HG02678 (cell line): Measurements from ENCODE around the gene CPLX1.
A peak's percentile ranks its signal among the peaks of the same experiment; 100 is the strongest.
"Not testable (repeated sequence)": the region's sequence is repeated elsewhere in the genome, so short reads cannot be mapped to it uniquely, and the experiment has no call there.

Experiments used
- ATAC-seq: cut with Tn5 transposase; IDR thresholded peaks from one replicate; pipeline ENCODE4 v1.9.1; 2021; ENCODE audit warnings: mild to moderate bottlenecking, moderate library complexity; ENCODE audit not compliant: unreplicated experiment

The CPLX1 gene

GRCh38 chr4:780716-781492 is 45.0 kb downstream of the CPLX1 start:
- peak; percentile 1 for ATAC-seq

DNA sequence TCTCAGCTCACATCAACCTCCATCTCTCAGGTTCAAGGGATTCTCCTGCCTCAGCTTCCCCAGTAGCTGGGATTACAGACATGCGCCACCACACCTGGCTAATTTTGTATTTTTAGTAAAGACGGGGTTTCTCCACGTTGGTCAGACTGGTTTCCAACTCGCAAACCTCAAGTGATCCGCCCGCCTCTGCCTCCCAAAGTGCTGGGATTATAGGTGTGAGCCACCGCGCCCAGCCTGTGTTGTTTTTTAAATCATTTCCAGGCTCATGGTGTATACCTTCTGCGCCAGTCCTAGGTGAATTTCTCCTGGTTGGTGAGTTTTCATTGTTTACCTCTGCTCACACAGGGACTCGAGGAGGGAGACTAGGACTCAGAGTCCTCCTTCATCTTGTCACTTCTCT is 45.7 kb downstream of the CPLX1 start:
- not testable (repeated sequence) for ATAC-seq

DNA sequence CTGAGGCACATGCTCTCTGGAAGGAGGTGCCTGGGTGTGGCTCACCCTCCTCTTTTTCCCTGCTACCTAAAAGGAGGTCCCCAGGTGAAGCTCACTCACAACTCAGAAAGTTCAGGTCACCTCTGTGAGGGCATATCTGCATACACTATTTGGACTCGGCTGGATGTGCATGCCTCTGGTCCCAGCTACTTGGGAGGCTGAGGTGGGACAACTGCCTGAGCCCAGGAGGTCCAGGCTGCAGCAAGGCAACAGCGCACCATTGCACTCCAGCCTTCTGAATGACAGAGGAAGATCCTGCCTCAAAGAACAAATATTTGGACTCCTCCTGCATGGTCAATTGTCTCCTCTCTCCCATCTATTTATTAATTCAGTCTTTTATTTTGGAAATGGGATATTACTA is 46.4 kb downstream of the CPLX1 start:
- ATAC-seq, result no peak

GRCh38 chr4:777520-778262 is 48.2 kb downstream of the CPLX1 start:
- ATAC-seq, result no peak

DNA sequence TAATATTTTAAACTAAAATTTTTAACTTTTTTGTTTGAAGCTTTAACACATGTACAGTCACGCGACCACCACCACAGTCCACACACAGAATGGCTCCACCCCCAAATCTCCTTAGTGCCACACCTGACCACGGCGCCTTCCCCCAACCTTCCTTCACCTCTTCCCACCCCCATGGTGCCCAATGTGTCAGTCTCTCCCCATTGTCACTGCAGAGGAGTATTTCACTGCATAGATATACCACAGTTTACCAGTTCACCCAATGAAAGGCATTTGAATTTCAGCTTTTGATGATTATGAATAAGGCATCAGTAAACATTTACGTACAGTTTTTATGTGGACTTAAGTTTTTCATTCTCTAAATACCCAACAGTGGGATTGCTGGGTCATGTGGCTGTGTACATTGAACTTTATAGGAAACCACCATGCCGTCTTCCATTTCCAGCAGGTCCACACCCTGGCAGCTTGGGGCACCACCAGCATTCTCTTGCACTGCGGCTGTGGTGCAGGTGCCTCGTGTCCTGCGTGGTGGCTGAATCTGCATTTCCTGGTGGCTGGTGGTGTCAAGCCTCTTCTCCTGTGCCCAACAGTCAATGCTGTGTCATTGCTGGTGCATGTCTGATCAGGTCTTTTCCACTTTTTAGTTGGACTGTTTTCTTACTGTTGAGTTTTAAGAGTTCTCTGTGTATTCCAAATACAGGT is 49.0 kb downstream of the CPLX1 start:
- ATAC-seq, result no peak

- not testable (repeated sequence) for ATAC-seq
These were observed 50.4 kb downstream of the CPLX1 start for GRCh38 chr4:775485-775884.

- not testable (repeated sequence) for ATAC-seq
These were observed 51.4 kb downstream of the CPLX1 start for GRCh38 chr4:774419-775092.

GRCh38 chr4:773214-773613 is 52.7 kb downstream of the CPLX1 start:
- ATAC-seq, result no peak

DNA sequence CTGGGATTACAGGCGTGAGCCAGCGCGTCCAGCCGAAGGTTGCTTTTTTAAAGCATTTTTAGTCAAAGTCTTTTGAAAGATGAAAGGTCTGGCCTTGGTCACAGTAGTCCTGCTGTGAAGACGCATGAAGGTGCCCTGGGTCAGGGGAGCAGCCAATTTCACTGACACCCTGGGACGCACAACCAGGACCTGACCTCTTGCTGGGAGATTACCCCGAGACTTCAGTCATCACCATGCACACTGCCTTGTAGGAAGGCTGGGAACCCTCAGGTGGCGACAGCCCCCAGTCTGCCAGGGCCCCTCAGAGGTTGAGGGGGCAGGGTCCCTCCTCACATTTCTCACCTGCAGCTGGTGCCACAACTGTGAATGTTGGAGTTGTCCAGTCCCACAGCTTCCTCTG is 53.2 kb downstream of the CPLX1 start:
- ATAC-seq, result no peak

GRCh38 chr4:772118-772517 is 53.8 kb downstream of the CPLX1 start:
- ATAC-seq, result no peak

GRCh38 chr4:771464-771863 is 54.5 kb downstream of the CPLX1 start:
- no peak for ATAC-seq

DNA sequence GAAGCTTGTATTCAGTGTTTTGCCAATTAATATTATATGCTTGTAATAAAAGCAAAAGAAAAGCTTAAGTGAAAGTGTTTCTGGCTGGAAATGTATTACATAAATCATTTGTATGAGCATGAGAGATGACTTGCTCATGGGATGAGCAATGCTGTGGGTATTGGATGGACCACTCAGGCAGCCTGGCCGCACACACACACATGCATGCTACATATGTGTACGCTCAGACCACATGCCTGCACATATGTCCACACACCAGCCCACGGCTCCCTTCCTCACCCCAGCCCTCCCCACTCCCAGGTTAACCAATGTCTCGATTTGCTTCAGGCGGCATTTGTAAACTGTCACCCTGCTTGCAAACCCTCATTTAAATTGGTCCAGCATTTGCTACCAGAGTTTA is 55.9 kb downstream of the CPLX1 start:
- ATAC-seq, result no peak

DNA sequence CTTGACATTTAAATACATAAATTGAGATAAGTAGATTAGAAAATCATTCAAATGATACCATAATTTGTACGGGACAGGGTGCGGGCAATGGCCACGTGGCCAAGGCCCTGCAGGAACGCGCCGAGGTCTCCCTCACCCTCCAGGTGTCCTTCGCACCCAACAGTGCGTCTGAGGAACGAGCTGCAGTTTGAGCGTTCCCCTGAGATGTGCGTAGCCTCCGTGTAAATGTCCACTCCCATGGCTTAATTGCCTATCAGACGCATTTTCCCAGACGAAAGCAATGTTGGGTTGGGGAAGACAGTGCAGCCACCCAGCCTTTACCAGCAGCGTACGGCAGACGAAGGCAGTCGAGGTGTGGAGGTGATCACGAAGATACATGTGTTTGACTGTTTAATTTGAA is 56.4 kb downstream of the CPLX1 start:
- no peak for ATAC-seq

GRCh38 chr4:768995-769394 is 56.9 kb downstream of the CPLX1 start:
- ATAC-seq, result no peak

GRCh38 chr4:768076-768475 is 57.9 kb downstream of the CPLX1 start:
- ATAC-seq, result no peak

GRCh38 chr4:766559-767283 is 59.2 kb downstream of the CPLX1 start:
- no peak for ATAC-seq

- no peak for ATAC-seq
These were observed 59.8 kb downstream of the CPLX1 start for GRCh38 chr4:766152-766515.

DNA sequence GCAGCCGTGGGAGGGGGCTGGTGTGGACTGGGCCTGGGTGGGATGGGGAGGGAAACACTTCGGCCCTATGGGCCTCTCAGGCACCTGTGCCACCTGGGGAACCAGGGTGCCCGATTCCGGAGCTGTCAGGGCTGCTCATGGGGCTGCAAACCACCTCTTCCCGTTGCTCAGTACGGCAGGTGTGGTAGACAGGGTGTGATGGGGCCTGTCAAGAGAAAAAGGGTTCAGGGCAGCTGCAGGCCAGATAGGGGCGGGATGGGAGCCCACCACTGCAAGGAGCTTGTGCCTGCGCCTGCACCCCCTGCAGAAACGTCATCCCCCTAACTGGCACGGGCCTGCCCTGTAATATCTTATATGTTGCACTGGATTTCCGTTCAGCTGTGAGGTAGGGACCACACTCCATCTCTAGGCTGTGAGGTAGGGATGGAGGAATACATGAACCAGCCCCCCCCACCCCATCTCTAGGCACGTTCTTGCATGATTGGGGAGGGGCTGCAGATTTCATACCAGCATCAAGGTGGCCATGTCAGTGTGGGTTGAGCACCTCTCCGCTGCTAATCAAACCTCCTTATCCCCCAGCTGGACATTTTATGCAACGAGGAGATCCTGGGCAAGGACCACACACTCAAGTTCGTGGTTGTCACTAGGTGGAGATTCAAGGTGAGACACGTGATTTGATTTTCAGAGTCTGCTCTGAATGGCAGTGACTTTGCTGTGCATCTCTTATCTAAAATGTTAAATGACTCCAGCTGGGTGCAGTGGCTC is 61.3 kb downstream of the CPLX1 start:
- ATAC-seq, result no peak

DNA sequence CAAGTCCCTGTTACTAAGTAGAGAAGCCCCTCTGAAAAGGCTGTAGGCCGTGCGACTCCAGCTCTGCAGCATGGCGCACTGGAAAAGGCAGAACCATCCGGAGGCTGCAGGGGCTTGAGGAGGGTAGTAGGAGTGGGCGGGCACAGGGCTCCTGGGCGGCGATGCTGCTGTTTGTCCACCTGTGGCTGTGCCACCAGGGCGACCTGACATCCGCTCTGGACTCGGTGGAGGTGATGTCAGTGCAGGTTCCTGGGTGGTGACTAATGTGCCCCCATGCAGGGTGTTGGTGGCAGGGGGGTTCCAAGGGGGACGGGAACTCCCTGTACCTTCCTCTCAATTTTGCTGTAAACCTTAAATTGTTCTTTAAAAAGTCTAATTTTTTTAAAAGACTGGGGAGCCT is 62.0 kb downstream of the CPLX1 start:
- ATAC-seq, result no peak
